ENCODE data around the gene KRTAP10-12. TPM values are rescaled to one million over a fixed set of nuclear protein-coding genes. Genes with fewer than 3 reads are reported as not detected.

Gene KRTAP10-12
- polyA plus RNA-seq, 1 donor from 2014 or later = not detected

GRCh38 chr21:44664691-44665090 lies 32.3 kb upstream of the KRTAP10-12 start:
- Histone ChIP-seq H3K9me2 (ENCODE audit: insufficient read depth, low read length) (no peaks in the 10 kb centered on the region), H3K9me3 (ENCODE audit: low read length) (no peaks in the 10 kb centered on the region)

GRCh38 chr21:44666401-44667320 lies 30.3 kb upstream of the KRTAP10-12 start, which contains the start of gene KRTAP12-2:
Gene KRTAP12-2 (minus strand): TSS chr21:44666927. CDS start chr21:44666886, 41 bp downstream.
- TF ChIP-seq RAD21 (conservative IDR thresholded peaks at IDR 0.05) (no peak), EP300 (conservative IDR thresholded peaks at IDR 0.05; ENCODE audit: poor library complexity, severe bottlenecking) (no peak), TAF1 (IDR thresholded peaks at IDR 0.05; ENCODE audit: low read depth) (no peak), SMC3 (conservative IDR thresholded peaks at IDR 0.05; ENCODE audit: poor library complexity) (no peak), EZH2 (IDR thresholded peaks at IDR 0.05; ENCODE audit: borderline replicate concordance, insufficient read depth, low read length, poor library complexity, severe bottlenecking) (no peak), MXI1 (conservative IDR thresholded peaks at IDR 0.05; ENCODE audit: poor library complexity, severe bottlenecking) (no peak)
- TF ChIP-seq, protein P1, sequence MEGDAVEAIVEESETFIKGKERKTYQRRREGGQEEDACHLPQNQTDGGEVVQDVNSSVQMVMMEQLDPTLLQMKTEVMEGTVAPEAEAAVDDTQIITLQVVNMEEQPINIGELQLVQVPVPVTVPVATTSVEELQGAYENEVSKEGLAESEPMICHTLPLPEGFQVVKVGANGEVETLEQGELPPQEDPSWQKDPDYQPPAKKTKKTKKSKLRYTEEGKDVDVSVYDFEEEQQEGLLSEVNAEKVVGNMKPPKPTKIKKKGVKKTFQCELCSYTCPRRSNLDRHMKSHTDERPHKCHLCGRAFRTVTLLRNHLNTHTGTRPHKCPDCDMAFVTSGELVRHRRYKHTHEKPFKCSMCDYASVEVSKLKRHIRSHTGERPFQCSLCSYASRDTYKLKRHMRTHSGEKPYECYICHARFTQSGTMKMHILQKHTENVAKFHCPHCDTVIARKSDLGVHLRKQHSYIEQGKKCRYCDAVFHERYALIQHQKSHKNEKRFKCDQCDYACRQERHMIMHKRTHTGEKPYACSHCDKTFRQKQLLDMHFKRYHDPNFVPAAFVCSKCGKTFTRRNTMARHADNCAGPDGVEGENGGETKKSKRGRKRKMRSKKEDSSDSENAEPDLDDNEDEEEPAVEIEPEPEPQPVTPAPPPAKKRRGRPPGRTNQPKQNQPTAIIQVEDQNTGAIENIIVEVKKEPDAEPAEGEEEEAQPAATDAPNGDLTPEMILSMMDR (IDR thresholded peaks at IDR 0.05; ENCODE audit: poor library complexity, severe bottlenecking) = no peak
- H3K9me3 ChIP-seq (ENCODE audit: low read length) = peaks cover 4% of the 10 kb centered on the region

More at GRCh38 chr21:44664691-44665090, 32.3 kb upstream of the KRTAP10-12 start:
- no peaks in the 10 kb centered on the region for H3K36me3 ChIP-seq (ENCODE audit: insufficient read depth, low read length)
- H3K27me3 ChIP-seq (ENCODE audit: insufficient read depth, low read depth, low read length) = no peaks in the 10 kb centered on the region
- TF ChIP-seq SMC3 (conservative IDR thresholded peaks at IDR 0.05; ENCODE audit: poor library complexity) (no peak), EZH2 (IDR thresholded peaks at IDR 0.05; ENCODE audit: borderline replicate concordance, insufficient read depth, low read length, poor library complexity, severe bottlenecking) (no peak), POLR2AphosphoS5 (IDR thresholded peaks at IDR 0.05) (no peak), MXI1 (conservative IDR thresholded peaks at IDR 0.05; ENCODE audit: poor library complexity, severe bottlenecking) (no peak), TAF1 (IDR thresholded peaks at IDR 0.05; ENCODE audit: low read depth) (no peak), RAD21 (conservative IDR thresholded peaks at IDR 0.05) (no peak), EP300 (conservative IDR thresholded peaks at IDR 0.05; ENCODE audit: poor library complexity, severe bottlenecking) (no peak)
- TF ChIP-seq, protein P2, sequence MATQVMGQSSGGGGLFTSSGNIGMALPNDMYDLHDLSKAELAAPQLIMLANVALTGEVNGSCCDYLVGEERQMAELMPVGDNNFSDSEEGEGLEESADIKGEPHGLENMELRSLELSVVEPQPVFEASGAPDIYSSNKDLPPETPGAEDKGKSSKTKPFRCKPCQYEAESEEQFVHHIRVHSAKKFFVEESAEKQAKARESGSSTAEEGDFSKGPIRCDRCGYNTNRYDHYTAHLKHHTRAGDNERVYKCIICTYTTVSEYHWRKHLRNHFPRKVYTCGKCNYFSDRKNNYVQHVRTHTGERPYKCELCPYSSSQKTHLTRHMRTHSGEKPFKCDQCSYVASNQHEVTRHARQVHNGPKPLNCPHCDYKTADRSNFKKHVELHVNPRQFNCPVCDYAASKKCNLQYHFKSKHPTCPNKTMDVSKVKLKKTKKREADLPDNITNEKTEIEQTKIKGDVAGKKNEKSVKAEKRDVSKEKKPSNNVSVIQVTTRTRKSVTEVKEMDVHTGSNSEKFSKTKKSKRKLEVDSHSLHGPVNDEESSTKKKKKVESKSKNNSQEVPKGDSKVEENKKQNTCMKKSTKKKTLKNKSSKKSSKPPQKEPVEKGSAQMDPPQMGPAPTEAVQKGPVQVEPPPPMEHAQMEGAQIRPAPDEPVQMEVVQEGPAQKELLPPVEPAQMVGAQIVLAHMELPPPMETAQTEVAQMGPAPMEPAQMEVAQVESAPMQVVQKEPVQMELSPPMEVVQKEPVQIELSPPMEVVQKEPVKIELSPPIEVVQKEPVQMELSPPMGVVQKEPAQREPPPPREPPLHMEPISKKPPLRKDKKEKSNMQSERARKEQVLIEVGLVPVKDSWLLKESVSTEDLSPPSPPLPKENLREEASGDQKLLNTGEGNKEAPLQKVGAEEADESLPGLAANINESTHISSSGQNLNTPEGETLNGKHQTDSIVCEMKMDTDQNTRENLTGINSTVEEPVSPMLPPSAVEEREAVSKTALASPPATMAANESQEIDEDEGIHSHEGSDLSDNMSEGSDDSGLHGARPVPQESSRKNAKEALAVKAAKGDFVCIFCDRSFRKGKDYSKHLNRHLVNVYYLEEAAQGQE (IDR thresholded peaks at IDR 0.05; ENCODE audit: borderline replicate concordance) = no peak
- TF ChIP-seq, protein P1 (IDR thresholded peaks at IDR 0.05; ENCODE audit: poor library complexity, severe bottlenecking) = no peak
- no peak overlapping the region for H3K4me2 ChIP-seq (ENCODE audit: low read length)
- no peaks in the 10 kb centered on the region for H4K20me1 ChIP-seq (ENCODE audit: insufficient read depth)
- H3F3A ChIP-seq (ENCODE audit: insufficient read depth, low read length, poor library complexity, severe bottlenecking) = no peaks in the 10 kb centered on the region
- no peak overlapping the region for H2AFZ ChIP-seq (ENCODE audit: low read depth, low read length)
- no peak overlapping the region for H3K4me3 ChIP-seq (ENCODE audit: low read length)
- H3K27ac ChIP-seq (ENCODE audit: low read length) = no peak overlapping the region
- no peaks in the 10 kb centered on the region for H3K79me2 ChIP-seq (replicated peaks; ENCODE audit: insufficient read depth, low read length)
- H3K9ac ChIP-seq (ENCODE audit: low read length) = no peak overlapping the region

More at GRCh38 chr21:44666401-44667320, 30.3 kb upstream of the KRTAP10-12 start, which contains the start of gene KRTAP12-2:
- H3K27me3 ChIP-seq (ENCODE audit: insufficient read depth, low read depth, low read length) = no peaks in the 10 kb centered on the region
- no peak within 1 kb of the TSS for H3K4me3 ChIP-seq (ENCODE audit: low read length)
- no peaks in the 10 kb centered on the region for H4K20me1 ChIP-seq (ENCODE audit: insufficient read depth)
- H3F3A ChIP-seq (ENCODE audit: insufficient read depth, low read length, poor library complexity, severe bottlenecking) = no peaks in the 10 kb centered on the region
- no peak within 1 kb of the TSS for H3K27ac ChIP-seq (ENCODE audit: low read length)
- H2AFZ ChIP-seq (ENCODE audit: low read depth, low read length) = no peak within 1 kb of the TSS
- no peaks in the 10 kb centered on the region for H3K36me3 ChIP-seq (ENCODE audit: insufficient read depth, low read length)
- no peak within 1 kb of the TSS for H3K4me2 ChIP-seq (ENCODE audit: low read length)
- H3K9me2 ChIP-seq (ENCODE audit: insufficient read depth, low read length) = no peaks in the 10 kb centered on the region
- H3K79me2 ChIP-seq (replicated peaks; ENCODE audit: insufficient read depth, low read length) = no peaks in the 10 kb centered on the region
- H3K9ac ChIP-seq (ENCODE audit: low read length) = no peak within 1 kb of the TSS

All from neural cell (in vitro differentiated cells).